Melanocyte of skin (primary cell): ENCODE measurements around the gene WDR18. TPM values are rescaled to one million over a fixed set of nuclear protein-coding genes. Genes with fewer than 3 reads are reported as not detected.

Experiments
- small RNA-seq, 2 donors: library from RNA; depleted of rRNA; stranded (forward); fragments of <200 nt; gene quantifications; one replicate each; pipeline ENCODE3, GENCODE V24; 2012
- total RNA-seq, 2 donors: library from RNA; depleted of rRNA; stranded (reverse); fragments of >200 nt; gene quantifications; 2 replicates each; pipeline ENCODE4 v1.2.3, GENCODE V29; 2012

WDR18 gene, protein sequence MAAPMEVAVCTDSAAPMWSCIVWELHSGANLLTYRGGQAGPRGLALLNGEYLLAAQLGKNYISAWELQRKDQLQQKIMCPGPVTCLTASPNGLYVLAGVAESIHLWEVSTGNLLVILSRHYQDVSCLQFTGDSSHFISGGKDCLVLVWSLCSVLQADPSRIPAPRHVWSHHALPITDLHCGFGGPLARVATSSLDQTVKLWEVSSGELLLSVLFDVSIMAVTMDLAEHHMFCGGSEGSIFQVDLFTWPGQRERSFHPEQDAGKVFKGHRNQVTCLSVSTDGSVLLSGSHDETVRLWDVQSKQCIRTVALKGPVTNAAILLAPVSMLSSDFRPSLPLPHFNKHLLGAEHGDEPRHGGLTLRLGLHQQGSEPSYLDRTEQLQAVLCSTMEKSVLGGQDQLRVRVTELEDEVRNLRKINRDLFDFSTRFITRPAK
- 10 to 100 TPM; 60.6 to 65.3 TPM for total RNA-seq

DNA sequence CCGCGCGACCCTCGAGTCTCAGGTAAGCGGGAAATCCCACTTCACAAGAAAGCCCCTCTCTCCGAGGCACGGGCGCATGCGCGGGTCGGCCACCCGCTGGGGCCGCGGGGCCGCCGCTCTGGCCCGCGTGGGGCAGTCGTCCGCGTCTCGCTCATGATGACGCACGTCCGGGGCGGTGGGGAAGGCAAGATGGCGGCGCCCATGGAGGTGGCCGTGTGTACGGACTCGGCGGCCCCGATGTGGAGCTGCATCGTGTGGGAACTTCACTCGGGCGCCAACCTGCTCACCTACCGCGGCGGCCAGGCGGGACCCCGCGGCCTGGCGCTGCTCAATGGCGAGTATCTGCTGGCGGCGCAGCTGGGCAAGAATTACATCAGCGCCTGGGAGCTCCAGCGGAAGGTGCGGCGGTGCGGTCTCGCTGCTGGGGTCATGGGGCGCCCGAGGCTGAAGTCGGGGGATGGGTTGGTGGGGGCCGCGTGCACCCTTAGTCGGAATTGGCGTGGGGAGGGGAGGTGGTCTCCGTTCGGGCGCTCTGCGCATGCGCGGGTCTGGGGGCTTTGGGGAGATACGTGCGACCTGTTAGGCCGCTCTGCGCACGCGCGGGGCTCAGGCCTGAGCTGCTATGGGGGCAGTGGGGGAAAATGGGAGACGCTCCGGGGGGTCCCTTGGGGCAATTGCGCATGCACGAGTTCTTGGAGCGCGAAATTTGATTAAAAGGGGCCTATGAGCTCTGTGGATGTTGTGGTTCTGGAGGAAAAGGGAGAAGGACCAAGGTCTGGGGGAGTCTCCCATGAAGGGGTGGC, at the start of gene WDR18:
TSS of gene WDR18 (plus strand) at position 181 of the 803 bp plus-strand sequence. CDS start at position 190, 9 bp downstream.

DNA sequence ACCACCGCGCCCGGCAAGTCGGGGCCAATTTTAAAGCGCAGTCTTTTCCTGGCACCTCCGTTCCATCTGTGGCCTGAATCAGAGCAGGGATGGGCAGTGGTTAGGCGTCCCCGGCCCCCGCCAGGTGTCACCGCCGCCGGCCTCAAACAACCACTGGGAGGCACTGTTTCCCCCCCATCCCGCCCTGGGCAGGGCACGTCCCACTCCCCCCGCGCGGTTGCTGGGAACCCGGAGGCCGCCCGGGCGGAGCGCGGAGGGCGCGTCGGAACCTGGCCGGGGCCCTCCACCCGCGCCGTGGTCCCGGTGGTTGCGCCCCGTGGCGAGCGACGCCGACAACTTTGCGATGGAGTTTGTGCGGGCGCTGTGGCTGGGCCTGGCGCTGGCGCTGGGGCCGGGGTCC, 15.9 kb downstream of the WDR18 start, which contains the start of gene GRIN3B:
TSS of gene GRIN3B (plus strand) at position 325 of the 400 bp plus-strand sequence. CDS start at position 344, 19 bp downstream.

DNA sequence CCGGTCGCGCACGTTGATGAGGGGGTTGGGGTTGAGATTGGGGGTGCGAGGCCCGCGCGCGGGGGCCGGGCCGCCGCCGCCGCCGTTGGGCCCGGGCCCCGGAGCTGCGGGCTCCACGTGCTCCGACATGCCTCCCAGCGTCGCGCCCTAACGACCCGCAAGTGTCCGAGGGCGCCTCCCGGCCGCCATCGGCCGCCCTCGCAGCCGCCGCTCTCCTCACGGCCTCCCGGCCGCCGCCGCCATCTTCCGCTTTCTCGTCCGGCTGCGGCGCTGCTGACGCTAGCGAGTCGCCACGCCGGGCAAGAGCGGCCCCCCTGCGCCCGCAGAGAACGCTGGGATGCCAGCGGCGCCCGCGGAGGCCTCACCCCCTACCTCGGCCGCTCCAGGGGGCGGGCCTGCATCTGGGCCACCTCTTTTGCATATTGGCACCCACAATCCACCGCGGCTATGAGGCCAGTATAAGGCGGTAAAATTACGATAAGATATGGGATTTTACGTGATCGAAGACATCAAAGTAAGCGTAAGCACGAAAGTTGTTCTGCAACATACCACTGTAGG, 36.8 kb downstream of the WDR18 start, which contains the start of gene TMEM259:
TSS of gene TMEM259 (minus strand) at position 256 of the 558 bp plus-strand sequence. CDS start at position 129, 127 bp downstream.

DNA sequence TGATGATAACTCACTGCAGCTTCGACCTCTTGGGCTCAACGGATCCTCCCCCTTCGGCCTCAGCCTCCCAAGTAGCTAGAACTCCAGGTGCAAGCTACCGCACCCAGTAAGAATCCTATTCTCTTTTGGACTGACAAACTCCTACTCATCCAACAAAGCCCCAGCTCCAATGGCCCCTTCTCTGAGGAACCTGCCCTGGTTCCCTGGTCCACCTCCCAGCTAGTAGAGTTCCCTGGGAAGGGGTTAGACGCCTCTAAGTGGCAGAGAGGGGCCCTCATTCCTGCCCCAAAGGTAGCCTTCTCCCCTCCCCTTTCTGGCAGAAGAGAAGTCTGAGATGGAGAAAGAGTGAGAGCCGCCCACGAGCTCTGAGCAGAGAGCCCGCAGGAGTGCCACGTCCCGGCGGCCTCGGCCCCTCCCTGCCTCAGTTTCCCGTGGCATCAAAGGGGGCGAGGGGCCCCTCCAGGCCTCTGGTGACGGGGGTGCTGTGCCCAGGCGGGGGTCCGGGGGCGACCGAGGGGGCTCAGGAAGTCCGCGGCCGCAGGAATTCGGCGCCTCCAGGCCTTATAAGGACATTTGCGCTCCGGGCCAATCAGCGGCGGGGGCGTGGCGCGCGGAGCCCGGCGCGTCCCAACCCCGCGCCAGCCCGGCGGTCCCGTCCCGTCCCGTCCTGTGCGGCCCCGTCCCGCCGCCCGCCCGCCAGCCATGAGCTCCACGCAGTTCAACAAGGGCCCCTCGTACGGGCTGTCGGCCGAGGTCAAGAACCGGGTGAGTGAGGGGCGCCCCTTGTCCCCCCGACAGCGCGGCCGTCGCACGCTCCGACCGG, 42.0 kb downstream of the WDR18 start, which contains the start of gene CNN2:
TSS of gene CNN2 (plus strand) at position 649 of the 823 bp plus-strand sequence. CDS start at position 703, 54 bp downstream.

DNA sequence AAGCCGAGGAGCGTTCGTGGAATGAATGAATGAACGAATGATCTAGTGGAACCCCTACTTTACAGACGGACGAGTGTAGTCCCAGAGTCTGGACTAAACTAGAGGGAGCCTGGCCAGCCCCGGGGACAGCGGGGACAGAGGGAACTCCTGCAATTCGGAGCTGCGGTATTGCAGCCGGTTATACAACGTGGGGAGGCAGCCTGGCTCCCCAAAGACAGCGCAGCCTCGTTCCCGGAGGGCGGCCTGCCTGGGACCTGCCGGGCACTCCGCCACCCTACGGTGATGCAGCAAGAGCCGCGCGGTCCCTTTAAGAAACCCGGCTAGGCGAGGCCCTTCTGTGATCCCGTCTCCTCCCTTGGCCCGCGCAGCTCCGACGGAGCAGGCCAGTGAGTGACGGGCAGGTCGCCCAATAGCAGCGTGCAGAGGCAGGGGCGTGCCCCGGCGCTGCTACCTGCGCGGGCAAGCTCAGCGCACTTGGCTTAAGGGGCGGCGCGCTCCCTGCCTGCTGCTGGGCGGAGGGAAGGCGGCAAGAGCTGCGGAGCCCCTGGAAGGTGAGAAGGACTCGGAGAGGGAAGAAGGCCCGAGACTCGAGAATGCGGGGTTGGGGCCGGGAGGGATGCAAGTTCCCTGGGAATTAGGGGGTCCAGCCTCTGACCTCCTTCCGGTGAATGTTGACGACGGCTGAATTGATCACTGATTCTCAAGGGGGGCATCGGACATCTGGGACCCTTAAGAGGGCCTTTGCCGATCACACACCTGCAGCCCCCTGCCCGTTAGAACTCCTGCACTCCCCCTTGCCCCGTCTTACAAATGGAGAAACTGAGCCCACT, 55.7 kb downstream of the WDR18 start, which contains the start of gene ABCA7:
TSS of gene ABCA7 (plus strand) at position 462 of the 830 bp plus-strand sequence. CDS start 1,255 bp downstream, outside the sequence.

Small RNA genes lying within 50 kb of the gene (small RNA-seq; reads per million reads assigned to genes)
- 5.3 to 25.1 reads per million in 2 donors for gene RNU6-2

Other genes starting within 250 kb of the WDR18 start
- gene MISP, start 233.2 kb upstream of the WDR18 start, total RNA-seq: not detected
- 100 to 1,000 TPM; 124 to 198 TPM for gene PTBP1, start 186.9 kb upstream of the WDR18 start, total RNA-seq
- gene PLPPR3, start 162.4 kb upstream of the WDR18 start, total RNA-seq: under 1 TPM in 1 of 2 donors, not detected in 1; 0.33 TPM
- gene AZU1, start 156.5 kb upstream of the WDR18 start, total RNA-seq: not detected
- not detected for gene PRTN3, start 143.3 kb upstream of the WDR18 start, total RNA-seq
- gene ELANE, start 132.0 kb upstream of the WDR18 start, total RNA-seq: not detected
- gene CFD, start 124.7 kb upstream of the WDR18 start, total RNA-seq: under 1 TPM in 1 of 2 donors, not detected in 1; 1.00 TPM
- 10 to 100 TPM; 22.4 to 23.0 TPM for gene MED16, start 91.2 kb upstream of the WDR18 start, total RNA-seq
- not detected for gene RNU6-9, start 90.9 kb upstream of the WDR18 start, total RNA-seq
- 10 to 100 TPM; 20.6 to 23.3 TPM for gene R3HDM4, start 71.1 kb upstream of the WDR18 start, total RNA-seq
- not detected for gene KISS1R, start 67.0 kb upstream of the WDR18 start, total RNA-seq
- gene ARID3A, start 58.3 kb upstream of the WDR18 start, total RNA-seq: 10 to 100 TPM; 11.0 to 12.0 TPM
- gene GRIN3B, start 16.1 kb downstream of the WDR18 start, total RNA-seq: under 1 TPM in 1 of 2 donors, not detected in 1; under 0.01 TPM
- 100 to 1,000 TPM; 109 to 124 TPM for gene TMEM259, start 36.8 kb downstream of the WDR18 start, total RNA-seq
- gene RNU6-2, start 37.2 kb downstream of the WDR18 start, total RNA-seq: not detected
- 10 to 100 TPM; 22.0 to 48.6 TPM for gene CNN2, start 42.3 kb downstream of the WDR18 start, total RNA-seq
- 10 to 100 TPM in 1 of 2 donors, 1 to 10 TPM in 1; 9.0 to 14.8 TPM for gene ABCA7, start 55.8 kb downstream of the WDR18 start, total RNA-seq
- 1 to 10 TPM in 1 of 2 donors, under 1 TPM in 1; 0.69 to 4.0 TPM for gene ARHGAP45, start 82.8 kb downstream of the WDR18 start, total RNA-seq
- 100 to 1,000 TPM in 1 of 2 donors, 10 to 100 TPM in 1; 69.2 to 110 TPM for gene POLR2E, start 111.0 kb downstream of the WDR18 start, total RNA-seq
- 100 to 1,000 TPM; 109 to 195 TPM for gene GPX4, start 119.6 kb downstream of the WDR18 start, total RNA-seq
- 10 to 100 TPM; 63.7 to 63.9 TPM for gene SBNO2, start 189.9 kb downstream of the WDR18 start, total RNA-seq
- 10 to 100 TPM; 50.9 to 58.9 TPM for gene STK11, start 221.4 kb downstream of the WDR18 start, total RNA-seq